NB4 (cell line): ENCODE data around the gene CARNS1.

ENCODE experiments used
- CTCF ChIP-seq: IDR thresholded peaks from one replicate; pipeline ENCODE4 v1.5.1; 2012; ENCODE audit warnings: low read depth, low read length
- POLR2A ChIP-seq: IDR thresholded peaks from 2 replicates; pipeline ENCODE4 v1.6.1; 2011; ENCODE audit warnings: mild to moderate bottlenecking; ENCODE audit not compliant: insufficient read length; ENCODE audit errors: extremely low read depth

GRCh38 chr11:67466962-67467771 lies 51.7 kb downstream of the CARNS1 start:
- TF ChIP-seq CTCF: no peak
- TF ChIP-seq POLR2A: no peak
